Activated T-helper 17 cell treated with anti-CD3 and anti-CD28 coated beads, Interleukin-2, amount 50 U/mL, for 72 hours (primary cell): ENCODE results near the gene ASXL1. TPM values are rescaled to one million over a fixed set of nuclear protein-coding genes. Genes with fewer than 3 reads are reported as not detected.
"Not testable (repeated sequence)": the region's sequence is repeated elsewhere in the genome, so short reads cannot be mapped to it uniquely, and the experiment has no call there.

Experiments
- ATAC-seq: fragments of 150-1000 bp; cut with Tn5 transposase; replicated peaks from 2 replicates; pipeline ENCODE4 v1.10.0; 2021; ENCODE audit warnings: mild to moderate bottlenecking, moderate library complexity
- H3K27ac Mint-ChIP-seq: one replicate; pipeline ENCODE4 v1.8.0; 2022; ENCODE audit warnings: mixed read lengths
- H3K27me3 Mint-ChIP-seq: one replicate; pipeline ENCODE4 v1.8.0; 2022; ENCODE audit warnings: mixed read lengths
- H3K36me3 Mint-ChIP-seq: one replicate; pipeline ENCODE4 v1.8.0; 2022; ENCODE audit warnings: low read depth, mild to moderate bottlenecking, mixed read lengths
- H3K4me1 Mint-ChIP-seq: one replicate; pipeline ENCODE4 v1.8.0; 2022; ENCODE audit warnings: mixed read lengths
- H3K4me3 Mint-ChIP-seq: one replicate; pipeline ENCODE4 v1.8.0; 2022; ENCODE audit warnings: mild to moderate bottlenecking, mixed read lengths
- H3K9me3 Mint-ChIP-seq: one replicate; pipeline ENCODE4 v1.8.0; 2022; ENCODE audit warnings: mixed read lengths
- total RNA-seq, 2 donors: library from RNA; stranded (reverse); gene quantifications; one replicate each; pipeline ENCODE4 v1.2.3, GENCODE V29; 2022

The ASXL1 gene
- total RNA-seq = 100 to 1,000 TPM; 164 to 232 TPM

- ATAC-seq = peak; percentile 72
Observed at GRCh38 chr20:32357869-32358631, at the start of gene ASXL1. ASXL1 (plus strand) TSS chr20:32358331; CDS start chr20:32358776, 445 bp downstream.

GRCh38 chr20:32312718-32313424 lies 45.3 kb upstream of the ASXL1 start:
- no peaks in the 10 kb centered on the region for H3K9me3 Mint-ChIP-seq
- peak; percentile 18 for ATAC-seq
- peaks cover 30% of the 10 kb centered on the region for H3K4me1 Mint-ChIP-seq
- H3K4me3 Mint-ChIP-seq = no peak overlapping the region
- H3K27me3 Mint-ChIP-seq = no peaks in the 10 kb centered on the region
- peak overlapping the region; percentile 68 for H3K27ac Mint-ChIP-seq
- H3K36me3 Mint-ChIP-seq = peaks cover 85% of the 10 kb centered on the region

More at GRCh38 chr20:32357869-32358631, at the start of gene ASXL1:
- Mint-ChIP-seq H3K9me3 (no peaks in the 10 kb centered on the region), H3K4me3 (peak within 1 kb of the TSS; percentile 100), H3K27ac (peak within 1 kb of the TSS; percentile 99), H3K36me3 (peaks cover 50% of the 10 kb centered on the region), H3K27me3 (no peaks in the 10 kb centered on the region), H3K4me1 (peaks cover 31% of the 10 kb centered on the region)

DNA sequence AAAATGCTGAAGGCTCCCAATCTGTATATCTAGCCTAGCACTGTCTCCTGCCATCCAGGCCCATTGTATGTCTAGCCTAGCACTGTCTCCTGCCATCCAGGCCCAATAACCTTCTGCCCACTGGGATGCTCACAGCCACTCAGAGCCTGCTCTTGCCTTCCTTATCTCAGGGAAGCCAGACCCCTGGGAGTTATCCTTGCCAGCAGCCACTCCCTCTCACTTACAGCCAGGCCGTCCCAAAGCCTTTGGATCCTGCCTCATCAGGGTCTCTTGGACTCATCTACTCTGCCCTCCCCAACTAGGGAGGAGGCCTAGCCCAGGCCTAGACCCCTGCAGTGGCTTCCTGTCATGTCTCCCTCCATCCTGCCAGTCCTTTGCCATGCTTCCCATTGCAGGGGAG lies 43.4 kb upstream of the ASXL1 start:
- Mint-ChIP-seq H3K9me3 (no peaks in the 10 kb centered on the region), H3K27ac (peak overlapping the region; percentile 53), H3K4me1 (peaks cover 30% of the 10 kb centered on the region), H3K4me3 (no peak overlapping the region), H3K27me3 (no peaks in the 10 kb centered on the region), H3K36me3 (peaks cover 95% of the 10 kb centered on the region)
- no peak for ATAC-seq

DNA sequence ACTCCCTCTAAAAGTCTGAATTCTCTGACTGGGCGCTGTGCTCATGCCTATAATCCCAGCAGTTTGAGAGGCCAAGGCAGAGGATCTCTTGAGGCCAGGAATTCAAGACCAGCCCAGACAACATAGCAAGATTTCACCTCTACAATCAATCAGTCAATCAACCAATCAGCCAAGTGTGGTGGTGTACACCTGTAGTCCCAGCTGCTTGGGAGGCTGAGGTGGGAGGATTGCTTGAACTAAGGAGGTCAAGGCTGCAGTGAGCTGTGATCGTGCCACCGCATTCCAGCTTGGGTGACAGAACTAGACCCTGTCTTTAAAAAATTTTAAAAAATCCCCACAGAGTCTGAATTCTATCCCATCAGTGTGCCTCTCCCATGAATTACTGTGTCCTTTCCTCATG lies 42.7 kb upstream of the ASXL1 start:
- Mint-ChIP-seq H3K36me3 (peaks cover 95% of the 10 kb centered on the region), H3K4me3 (no peak overlapping the region), H3K4me1 (peaks cover 27% of the 10 kb centered on the region)

DNA sequence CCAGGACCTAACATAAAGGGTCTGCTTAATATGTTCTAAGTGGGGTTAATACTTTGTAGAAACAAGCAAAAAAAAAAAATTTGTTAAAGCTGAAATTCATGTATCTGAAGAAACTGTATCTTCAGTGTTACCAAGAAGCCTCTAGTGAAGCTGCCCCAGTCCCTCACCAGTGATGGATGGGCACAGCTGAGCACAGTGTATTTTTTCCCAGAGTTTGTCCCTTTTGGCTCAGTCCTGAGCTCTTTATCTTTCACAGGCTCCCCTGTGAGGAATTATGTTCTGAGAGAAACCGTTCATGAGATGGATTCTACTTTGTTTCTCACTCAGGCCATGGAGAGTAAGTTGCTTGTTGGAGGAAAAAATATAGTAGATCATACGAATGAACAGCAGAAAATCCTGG lies 42.2 kb upstream of the ASXL1 start:
- Mint-ChIP-seq H3K36me3 (peaks cover 95% of the 10 kb centered on the region), H3K27ac (peak overlapping the region; percentile 53), H3K4me1 (peaks cover 22% of the 10 kb centered on the region)

More for the DNA sequence above, 42.7 kb upstream of the ASXL1 start:
- Mint-ChIP-seq H3K9me3 (no peaks in the 10 kb centered on the region), H3K27ac (peak overlapping the region; percentile 53), H3K27me3 (no peaks in the 10 kb centered on the region)
- no peak for ATAC-seq

GRCh38 chr20:32316667-32317066 lies 41.5 kb upstream of the ASXL1 start:
- Mint-ChIP-seq H3K36me3 (peaks cover 99% of the 10 kb centered on the region), H3K4me3 (no peak overlapping the region), H3K27ac (peak overlapping the region; percentile 53), H3K27me3 (no peaks in the 10 kb centered on the region), H3K4me1 (peaks cover 26% of the 10 kb centered on the region), H3K9me3 (no peaks in the 10 kb centered on the region)
- ATAC-seq = no peak

More for the DNA sequence above, 42.2 kb upstream of the ASXL1 start:
- no peak overlapping the region for H3K4me3 Mint-ChIP-seq
- ATAC-seq = no peak
- H3K27me3 Mint-ChIP-seq = no peaks in the 10 kb centered on the region
- no peaks in the 10 kb centered on the region for H3K9me3 Mint-ChIP-seq

DNA sequence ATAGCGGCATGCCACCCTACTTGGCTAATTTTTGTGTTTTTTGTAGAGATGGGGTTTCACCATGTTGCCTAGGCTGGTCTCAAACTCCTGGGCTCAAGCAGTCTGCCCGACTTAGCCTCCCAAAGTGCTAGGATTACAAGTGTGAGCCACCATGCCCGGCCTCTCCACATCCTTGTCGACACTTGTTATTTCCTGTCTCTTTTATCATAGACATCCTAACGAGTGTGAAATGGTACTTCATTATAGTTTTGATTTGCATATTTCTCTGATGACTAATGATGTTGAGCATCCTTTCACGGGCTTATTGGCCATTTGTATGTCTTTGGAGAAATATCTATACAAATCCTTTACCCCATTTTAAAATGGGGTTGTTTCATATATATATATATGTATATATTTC lies 39.0 kb upstream of the ASXL1 start:
- peaks cover 82% of the 10 kb centered on the region for H3K36me3 Mint-ChIP-seq
- peak overlapping the region; percentile 72 for H3K27ac Mint-ChIP-seq
- H3K27me3 Mint-ChIP-seq = no peaks in the 10 kb centered on the region
- H3K4me1 Mint-ChIP-seq = peaks cover 22% of the 10 kb centered on the region
- no peaks in the 10 kb centered on the region for H3K9me3 Mint-ChIP-seq
- no peak overlapping the region for H3K4me3 Mint-ChIP-seq
- ATAC-seq = peak; percentile 78

GRCh38 chr20:32320305-32320704 lies 37.8 kb upstream of the ASXL1 start:
- no peaks in the 10 kb centered on the region for H3K9me3 Mint-ChIP-seq
- H3K4me3 Mint-ChIP-seq = no peak overlapping the region
- ATAC-seq = no peak
- peak overlapping the region; percentile 43 for H3K27ac Mint-ChIP-seq
- peaks cover 14% of the 10 kb centered on the region for H3K4me1 Mint-ChIP-seq
- peaks cover 82% of the 10 kb centered on the region for H3K36me3 Mint-ChIP-seq
- no peaks in the 10 kb centered on the region for H3K27me3 Mint-ChIP-seq

DNA sequence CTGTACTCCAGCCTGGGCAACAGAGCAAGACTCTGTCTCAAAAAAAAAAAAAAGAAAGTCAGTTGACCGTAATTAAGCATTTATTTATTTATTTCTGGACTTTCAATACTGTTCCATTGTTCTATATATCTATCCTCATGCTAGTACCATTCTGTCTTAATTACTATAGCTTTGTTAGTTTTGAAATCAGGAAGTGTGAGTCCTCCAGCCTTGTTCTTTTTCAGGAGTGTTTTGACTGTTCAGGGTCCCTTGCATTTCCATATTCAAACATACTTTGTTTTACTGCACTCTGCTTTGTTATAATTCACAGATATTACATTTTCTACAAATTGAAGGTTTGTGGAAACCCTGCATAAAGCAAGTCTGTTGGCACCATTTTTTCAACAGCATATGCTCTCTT lies 36.7 kb upstream of the ASXL1 start:
- peaks cover 81% of the 10 kb centered on the region for H3K36me3 Mint-ChIP-seq
- H3K27ac Mint-ChIP-seq = peak overlapping the region; percentile 17
- H3K27me3 Mint-ChIP-seq = no peaks in the 10 kb centered on the region
- no peaks in the 10 kb centered on the region for H3K9me3 Mint-ChIP-seq
- H3K4me1 Mint-ChIP-seq = peaks cover 11% of the 10 kb centered on the region
- no peak overlapping the region for H3K4me3 Mint-ChIP-seq
- peak; percentile 59 for ATAC-seq

DNA sequence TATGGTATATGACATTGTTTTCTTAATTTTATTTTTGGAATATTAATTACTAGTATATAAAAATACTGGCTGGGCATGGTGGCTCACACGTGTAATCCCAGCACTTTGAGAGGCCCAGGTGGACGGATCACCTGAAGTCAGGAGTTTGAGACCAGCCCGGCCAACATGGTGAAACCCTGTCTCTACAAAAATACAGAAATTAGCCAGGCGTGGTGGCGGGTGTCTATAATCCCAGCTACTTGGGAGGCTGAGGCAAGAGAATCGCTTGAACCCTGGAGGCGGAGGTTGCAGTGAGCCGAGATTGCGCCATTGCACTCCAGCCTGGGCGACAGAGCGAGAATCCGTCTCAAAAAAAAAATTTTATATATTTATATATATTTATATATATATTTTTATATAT lies 35.9 kb upstream of the ASXL1 start:
- Mint-ChIP-seq H3K36me3 (peaks cover 81% of the 10 kb centered on the region), H3K4me1 (peaks cover 12% of the 10 kb centered on the region)
- not testable (repeated sequence) for H3K4me3 Mint-ChIP-seq, H3K27me3 Mint-ChIP-seq, H3K9me3 Mint-ChIP-seq, ATAC-seq, H3K27ac Mint-ChIP-seq

GRCh38 chr20:32323761-32324160 lies 34.4 kb upstream of the ASXL1 start:
- not testable (repeated sequence) for H3K27me3 Mint-ChIP-seq, ATAC-seq, H3K4me3 Mint-ChIP-seq, H3K9me3 Mint-ChIP-seq, H3K27ac Mint-ChIP-seq
- H3K36me3 Mint-ChIP-seq = peaks cover 78% of the 10 kb centered on the region
- peaks cover 12% of the 10 kb centered on the region for H3K4me1 Mint-ChIP-seq

DNA sequence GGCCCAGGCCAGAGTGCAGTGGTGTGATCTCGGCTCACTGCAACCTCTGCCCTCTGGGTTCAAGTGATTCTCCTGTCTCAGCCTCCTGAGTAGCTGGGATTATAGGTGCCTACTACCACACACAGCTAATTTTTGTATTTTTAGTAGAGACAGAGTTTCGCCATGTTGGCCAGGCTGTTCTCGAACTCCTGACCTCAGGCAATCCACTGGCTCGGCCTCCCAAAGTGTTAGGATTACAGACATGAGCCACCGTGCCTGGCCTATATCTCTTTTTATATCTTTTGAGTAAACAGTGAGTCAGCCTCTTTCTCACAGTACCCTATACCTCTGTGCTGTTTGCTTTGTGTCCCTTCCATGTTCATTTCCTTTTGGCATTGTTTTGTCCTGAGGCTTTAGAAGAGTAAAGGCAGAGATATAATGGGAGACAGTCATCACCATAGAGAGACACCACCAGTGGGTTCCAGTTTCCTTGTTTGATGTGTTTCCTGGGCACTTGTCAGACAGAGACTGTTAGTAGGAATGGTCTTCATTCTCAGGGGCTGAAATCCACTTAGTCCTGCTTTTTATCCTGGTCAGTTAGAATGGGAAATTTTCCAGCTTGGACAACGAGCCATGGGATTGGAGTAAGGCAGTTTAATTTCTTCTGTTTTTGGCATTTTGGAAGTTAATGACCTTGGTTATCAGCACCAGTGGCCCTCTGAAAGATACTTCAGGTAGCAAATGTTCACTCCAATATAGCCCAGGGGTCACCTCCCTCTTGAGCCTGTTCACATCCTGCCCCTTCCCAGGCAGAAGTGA lies 32.2 kb upstream of the ASXL1 start:
- Mint-ChIP-seq H3K27ac (peak overlapping the region; percentile 58), H3K4me3 (no peak overlapping the region), H3K4me1 (peaks cover 12% of the 10 kb centered on the region), H3K27me3 (no peaks in the 10 kb centered on the region), H3K9me3 (no peaks in the 10 kb centered on the region), H3K36me3 (peaks cover 77% of the 10 kb centered on the region)
- peak; percentile 69 for ATAC-seq

DNA sequence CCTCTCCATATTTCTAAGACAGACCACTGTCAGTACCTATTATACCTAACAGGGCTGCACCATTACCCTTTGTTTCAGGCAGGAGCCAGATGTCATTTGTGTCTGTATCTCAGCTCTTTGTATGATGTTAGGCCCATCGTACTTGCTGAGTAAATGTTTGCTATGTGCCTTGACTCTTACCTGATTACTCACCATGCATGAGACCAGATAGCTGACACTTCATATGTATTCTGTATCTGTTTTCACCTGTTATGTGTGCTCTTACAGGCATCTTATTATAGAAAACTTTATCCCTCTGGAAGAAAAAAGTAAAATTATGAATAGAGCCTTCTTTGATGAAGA lies 31.7 kb upstream of the ASXL1 start:
- ATAC-seq = peak; percentile 67
- Mint-ChIP-seq H3K9me3 (no peaks in the 10 kb centered on the region), H3K27me3 (no peaks in the 10 kb centered on the region), H3K4me3 (no peak overlapping the region), H3K27ac (peak overlapping the region; percentile 58), H3K4me1 (peaks cover 10% of the 10 kb centered on the region), H3K36me3 (peaks cover 77% of the 10 kb centered on the region)

DNA sequence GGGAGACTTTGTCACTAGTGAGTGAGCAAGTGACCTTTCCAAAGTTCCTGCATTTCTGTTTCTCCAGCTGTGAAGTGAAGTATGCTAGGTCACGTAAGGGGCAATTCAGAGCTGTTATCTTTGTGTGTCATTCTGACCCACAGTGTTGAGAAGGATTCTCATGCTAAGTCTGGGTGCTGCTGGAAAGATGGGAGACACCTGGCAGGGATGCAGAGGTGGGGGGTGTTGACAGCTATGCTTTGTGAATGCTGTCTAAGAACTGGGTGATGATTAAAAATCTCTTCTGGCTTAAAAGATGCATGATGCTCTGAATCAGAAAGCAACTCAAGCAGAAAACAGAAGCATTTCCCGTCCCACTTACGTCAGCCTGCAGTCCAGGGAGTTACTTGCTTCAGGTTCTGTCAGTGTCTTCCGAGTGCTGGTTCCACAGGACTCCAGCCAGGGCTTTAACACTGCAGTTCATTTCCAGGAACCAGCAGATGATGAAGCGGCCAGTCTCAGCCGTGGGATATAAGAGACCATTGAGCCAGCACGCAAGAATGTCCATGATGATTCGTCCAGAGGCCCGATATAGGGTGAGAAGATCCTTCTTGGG lies 30.9 kb upstream of the ASXL1 start:
- no peaks in the 10 kb centered on the region for H3K9me3 Mint-ChIP-seq
- H3K36me3 Mint-ChIP-seq = peaks cover 77% of the 10 kb centered on the region

More for the DNA sequence above, 30.9 kb upstream of the ASXL1 start:
- H3K4me1 Mint-ChIP-seq = peaks cover 15% of the 10 kb centered on the region
- no peaks in the 10 kb centered on the region for H3K27me3 Mint-ChIP-seq
- no peak for ATAC-seq
- H3K4me3 Mint-ChIP-seq = no peak overlapping the region
- H3K27ac Mint-ChIP-seq = peak overlapping the region; percentile 58
